ENCODE measurements around the gene GID4.

Gene GID4

DNA sequence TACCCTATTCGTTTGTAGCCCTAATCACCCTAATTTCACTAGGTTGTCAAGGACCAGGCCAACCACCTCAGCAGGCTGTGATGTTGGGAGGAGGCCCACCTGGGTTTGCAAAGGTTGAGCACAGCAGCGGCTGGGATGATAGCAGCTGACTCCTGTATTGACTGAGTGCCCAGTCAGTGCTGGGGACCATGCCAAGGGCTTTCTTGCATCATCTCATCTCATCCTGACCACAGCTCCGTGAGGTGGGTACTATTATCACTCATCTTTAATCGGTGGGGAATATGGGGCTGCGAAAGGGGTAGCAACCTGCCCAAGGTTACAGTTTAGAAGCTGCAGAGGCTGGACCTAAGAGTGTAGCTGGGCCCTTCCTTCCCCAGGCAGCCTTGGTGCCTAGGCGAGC lies 11.9 kb upstream of the GID4 start:
- no peak overlapping the region for H3K27ac ChIP-seq
- no peaks in the 10 kb centered on the region for H3K27me3 ChIP-seq
- H3K4me3 ChIP-seq = no peak overlapping the region
- H3K4me2 ChIP-seq = no peak overlapping the region
- peaks cover 68% of the 10 kb centered on the region for H3K4me1 ChIP-seq
- peaks cover 39% of the 10 kb centered on the region for H3K36me3 ChIP-seq
- no peak overlapping the region for H3K9ac ChIP-seq
- TF ChIP-seq Cebpa-rat (IDR thresholded peaks at IDR 0.05) = no peak
- H4K20me1 ChIP-seq = peaks cover 36% of the 10 kb centered on the region
- no peaks in the 10 kb centered on the region for H3K9me3 ChIP-seq

DNA sequence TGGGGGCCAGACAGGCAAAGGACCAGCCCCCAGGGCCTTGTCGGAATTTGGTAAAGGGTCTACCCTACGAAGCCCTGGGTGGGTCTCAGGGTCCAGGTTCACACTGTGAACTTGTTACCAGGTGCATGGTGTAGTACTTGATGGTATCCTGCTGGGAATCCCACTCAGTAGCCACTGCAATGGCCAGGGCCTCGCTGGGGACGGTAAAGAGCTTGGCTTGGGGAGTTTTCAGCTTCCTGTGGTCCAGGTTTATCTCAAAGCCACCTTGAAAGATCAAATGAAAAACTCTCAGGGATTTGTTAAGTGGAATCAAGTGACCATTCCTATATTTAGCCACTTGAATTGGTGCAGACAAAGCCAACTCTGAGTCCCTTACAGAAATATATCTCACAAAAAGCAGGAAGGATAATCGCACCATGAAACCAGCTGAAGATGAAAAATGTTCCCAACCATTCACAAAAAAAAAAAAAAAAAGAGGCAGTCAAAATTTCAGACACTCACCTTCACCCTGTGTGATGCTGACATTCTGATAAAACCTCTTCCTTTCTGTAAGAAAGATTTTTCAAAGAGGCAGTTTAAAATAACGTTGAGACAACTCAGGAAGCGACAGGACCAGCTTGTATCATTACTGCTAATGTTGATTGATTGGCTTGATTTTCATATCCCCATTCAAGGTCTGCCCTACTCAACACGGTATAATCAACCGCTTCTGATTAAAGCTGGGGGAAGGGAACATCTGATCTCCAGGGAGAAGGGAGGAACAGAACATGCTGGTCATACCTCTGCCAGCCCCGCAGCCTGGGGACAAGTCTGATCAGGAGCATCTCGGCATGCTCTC lies 10.9 kb upstream of the GID4 start:
- H3K9ac ChIP-seq = no peak overlapping the region
- H3K27ac ChIP-seq = no peak overlapping the region
- no peak for TF ChIP-seq Cebpa-rat (IDR thresholded peaks at IDR 0.05)
- peaks cover 70% of the 10 kb centered on the region for H3K4me1 ChIP-seq
- no peaks in the 10 kb centered on the region for H3K27me3 ChIP-seq
- peak overlapping the region; percentile 46 for H3K4me2 ChIP-seq
- H4K20me1 ChIP-seq = peaks cover 47% of the 10 kb centered on the region
- H3K4me3 ChIP-seq = no peak overlapping the region
- no peaks in the 10 kb centered on the region for H3K9me3 ChIP-seq
- H3K36me3 ChIP-seq = peaks cover 39% of the 10 kb centered on the region

DNA sequence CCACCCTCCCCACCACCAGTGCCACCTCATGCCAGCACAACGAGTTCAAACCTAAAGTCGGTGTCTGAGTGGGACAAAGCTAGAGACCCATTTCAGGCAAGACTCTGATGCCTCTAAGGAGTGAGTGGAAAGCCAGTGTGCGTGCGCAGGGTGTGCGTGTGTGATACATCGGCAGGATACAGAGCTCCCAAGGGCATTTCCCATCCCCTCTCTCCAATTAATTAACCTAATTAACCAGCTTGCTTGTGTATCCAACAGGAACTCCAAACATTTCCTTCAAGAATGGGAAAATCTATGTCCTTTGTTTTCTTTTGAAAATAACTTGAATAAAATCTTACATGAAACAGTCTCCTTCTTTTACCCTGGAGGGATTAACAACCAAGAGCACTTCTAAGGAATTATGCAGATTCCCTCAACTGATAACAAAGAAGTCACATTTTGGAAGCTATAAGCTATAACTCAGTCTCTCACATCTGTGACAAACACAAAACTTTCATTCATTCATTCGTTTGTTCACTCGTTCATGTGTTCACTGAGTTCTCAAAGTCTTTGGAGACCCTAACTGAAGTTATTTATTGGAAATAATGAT lies 10.2 kb upstream of the GID4 start:
- H3K4me3 ChIP-seq = no peak overlapping the region
- peaks cover 35% of the 10 kb centered on the region for H3K36me3 ChIP-seq
- peak overlapping the region; percentile 46 for H3K4me2 ChIP-seq
- H3K27ac ChIP-seq = no peak overlapping the region
- TF ChIP-seq Cebpa-rat (IDR thresholded peaks at IDR 0.05) = no peak
- H3K4me1 ChIP-seq = peaks cover 73% of the 10 kb centered on the region
- no peak overlapping the region for H3K9ac ChIP-seq
- peaks cover 52% of the 10 kb centered on the region for H4K20me1 ChIP-seq
- H3K27me3 ChIP-seq = no peaks in the 10 kb centered on the region
- no peaks in the 10 kb centered on the region for H3K9me3 ChIP-seq

DNA sequence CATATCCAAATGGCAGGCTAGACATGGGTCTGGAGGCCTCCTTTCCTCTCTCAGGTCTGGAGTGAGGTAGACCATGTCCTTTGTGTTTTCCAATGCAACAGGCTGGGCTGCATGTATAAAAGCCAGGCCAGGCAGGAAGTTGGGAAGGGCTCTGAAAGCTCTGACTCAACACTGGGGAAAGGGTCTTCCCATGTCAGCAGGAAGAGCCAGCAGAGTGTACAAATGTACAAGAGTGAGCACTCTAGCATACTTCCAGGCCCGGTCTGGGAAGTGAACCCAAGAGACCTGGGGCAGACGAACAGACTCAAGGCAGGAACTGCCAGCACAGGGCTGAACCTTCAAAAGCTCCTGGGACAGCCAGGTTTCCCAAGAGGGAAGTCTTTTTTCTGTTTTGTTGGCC lies 7.3 kb upstream of the GID4 start:
- H3K36me3 ChIP-seq = peaks cover 18% of the 10 kb centered on the region
- TF ChIP-seq Cebpa-rat (IDR thresholded peaks at IDR 0.05) = no peak
- H3K9me3 ChIP-seq = no peaks in the 10 kb centered on the region
- no peak overlapping the region for H3K4me3 ChIP-seq
- peaks cover 62% of the 10 kb centered on the region for H3K4me1 ChIP-seq
- H3K4me2 ChIP-seq = peak overlapping the region; percentile 84
- H3K27me3 ChIP-seq = no peaks in the 10 kb centered on the region
- H4K20me1 ChIP-seq = peaks cover 58% of the 10 kb centered on the region
- peak overlapping the region; percentile 57; the same call in 1 of the 2 replicates for H3K9ac ChIP-seq
- H3K27ac ChIP-seq = peak overlapping the region; percentile 62

DNA sequence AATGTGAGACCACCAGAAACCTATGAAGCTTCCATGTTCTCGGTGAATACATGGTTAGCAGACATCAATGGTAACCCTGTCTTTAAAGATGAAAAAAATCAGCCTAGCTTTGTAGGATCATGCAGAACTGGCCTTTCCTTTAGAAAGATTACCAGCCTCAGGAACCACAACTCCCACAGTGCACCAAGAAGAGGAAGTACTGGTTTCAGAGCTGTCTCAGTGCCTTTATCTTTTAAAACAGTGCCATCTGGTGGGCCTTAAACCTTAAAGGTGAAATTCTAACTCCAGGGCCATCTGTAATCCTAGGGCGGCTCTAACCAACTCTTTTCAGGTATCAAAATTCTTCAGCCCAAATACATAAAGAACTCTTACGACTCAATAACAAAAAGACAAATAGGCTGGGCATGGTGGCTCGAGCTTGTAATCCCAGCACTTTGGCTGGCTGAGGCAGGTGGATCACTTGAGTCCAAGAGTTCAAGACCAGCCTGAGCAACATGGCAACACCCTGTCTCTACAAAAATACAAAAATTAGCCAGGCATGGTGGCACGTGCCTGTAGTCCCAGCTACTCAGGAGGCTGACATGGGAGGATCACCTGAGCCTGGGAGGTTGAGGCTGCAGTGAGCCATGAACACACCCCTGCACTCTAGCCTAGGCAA lies 5.6 kb upstream of the GID4 start:
- Histone ChIP-seq H3K27ac (no peak overlapping the region), H3K4me1 (peaks cover 60% of the 10 kb centered on the region), H3K9me3 (no peaks in the 10 kb centered on the region), H3K27me3 (no peaks in the 10 kb centered on the region), H4K20me1 (peaks cover 69% of the 10 kb centered on the region), H3K9ac (no peak overlapping the region), H3K4me2 (peak overlapping the region; percentile 84), H3K4me3 (no peak overlapping the region), H3K36me3 (peaks cover 7% of the 10 kb centered on the region; the same call in 1 of the 2 replicates)
- no peak for TF ChIP-seq Cebpa-rat (IDR thresholded peaks at IDR 0.05)

DNA sequence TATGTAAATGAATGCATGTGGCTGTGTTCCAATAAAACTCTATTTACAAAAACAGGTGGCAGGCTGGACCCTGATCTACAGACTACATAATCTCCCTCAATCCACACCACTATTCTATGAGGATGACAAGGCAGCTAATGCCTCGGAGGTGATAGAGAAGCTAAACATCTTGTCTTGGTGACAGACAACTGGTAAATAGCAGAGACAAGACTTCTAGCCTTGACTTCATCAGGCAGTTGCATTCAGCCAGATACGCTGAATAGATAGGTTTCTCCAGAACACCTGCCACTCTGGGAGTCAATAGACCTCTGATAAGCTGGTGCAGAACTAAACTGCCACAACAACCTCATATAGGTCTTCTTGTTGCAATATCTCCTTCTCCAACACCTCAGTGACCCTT lies 3.5 kb upstream of the GID4 start:
- H3K4me2 ChIP-seq = no peak overlapping the region
- H4K20me1 ChIP-seq = peaks cover 71% of the 10 kb centered on the region
- peaks cover 61% of the 10 kb centered on the region for H3K4me1 ChIP-seq
- H3K27me3 ChIP-seq = no peaks in the 10 kb centered on the region
- no peaks in the 10 kb centered on the region for H3K9me3 ChIP-seq
- H3K9ac ChIP-seq = no peak overlapping the region
- no peak for TF ChIP-seq Cebpa-rat (IDR thresholded peaks at IDR 0.05)
- peaks cover 7% of the 10 kb centered on the region; the same call in 1 of the 2 replicates for H3K36me3 ChIP-seq
- no peak overlapping the region for H3K27ac ChIP-seq
- H3K4me3 ChIP-seq = no peak overlapping the region

DNA sequence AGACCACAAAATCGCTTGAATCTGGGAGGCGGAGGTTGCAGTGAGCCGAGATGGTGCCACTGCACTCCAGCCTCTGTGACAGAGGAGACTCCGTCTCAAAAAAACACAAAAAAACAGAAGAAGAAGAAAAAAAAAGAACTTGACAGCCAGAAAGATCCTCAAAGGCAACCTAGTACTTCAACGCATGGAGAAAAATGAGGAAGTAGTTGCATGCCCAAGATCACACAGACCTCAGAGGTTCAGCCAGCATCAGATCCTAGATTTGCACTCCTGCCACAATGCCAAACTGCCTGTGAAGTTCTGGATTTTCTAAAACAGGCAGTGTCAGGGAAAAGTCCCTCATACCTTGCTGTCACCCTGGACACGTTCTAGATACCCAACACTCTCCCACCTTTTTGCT lies 1.7 kb upstream of the GID4 start:
- Histone ChIP-seq H3K36me3 (peaks cover 7% of the 10 kb centered on the region; the same call in 1 of the 2 replicates), H3K27me3 (no peaks in the 10 kb centered on the region), H3K4me2 (peak overlapping the region; percentile 92), H3K4me3 (peak overlapping the region; percentile 86; the same call in 1 of the 2 replicates), H3K9ac (peak overlapping the region; percentile 4; the same call in 1 of the 2 replicates), H3K4me1 (peaks cover 62% of the 10 kb centered on the region), H4K20me1 (peaks cover 77% of the 10 kb centered on the region), H3K27ac (no peak overlapping the region), H3K9me3 (no peaks in the 10 kb centered on the region)
- TF ChIP-seq Cebpa-rat (IDR thresholded peaks at IDR 0.05) = no peak

DNA sequence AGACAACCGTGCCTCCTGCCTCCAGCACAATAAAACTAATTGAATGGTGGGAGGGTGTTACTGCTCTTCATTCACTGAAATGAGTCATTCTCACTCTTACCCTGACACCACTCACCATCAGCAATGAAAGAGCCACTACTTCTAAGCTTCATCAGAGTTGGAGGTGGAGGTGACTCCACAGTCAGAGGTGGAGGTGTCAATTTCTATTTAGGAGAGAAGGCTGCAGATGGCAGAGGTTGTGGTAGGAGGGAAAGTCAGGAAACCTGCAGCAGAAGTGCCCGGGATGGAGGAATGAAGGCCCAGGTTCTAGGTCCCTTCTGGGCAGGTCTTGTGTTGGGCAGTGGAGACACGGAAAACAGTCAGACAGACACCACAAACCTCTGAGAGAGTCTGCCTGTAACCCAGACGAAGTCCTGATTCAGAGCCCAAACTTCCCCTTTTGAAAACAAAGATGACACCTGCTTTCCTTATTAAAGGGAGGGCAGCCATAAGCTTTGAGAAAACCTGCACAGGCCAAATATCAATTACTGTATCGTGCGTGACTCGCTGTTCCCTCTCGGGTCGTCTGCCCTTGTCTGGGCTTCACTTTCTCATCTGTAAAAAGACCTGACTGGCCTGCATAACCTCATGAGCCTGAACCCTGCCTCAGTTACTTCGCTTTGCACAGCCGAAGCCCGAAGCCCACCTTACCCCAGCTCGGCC lies 908 bp upstream of the GID4 start:
- Histone ChIP-seq H3K27me3 (no peaks in the 10 kb centered on the region), H3K27ac (peak overlapping the region; percentile 70), H3K4me3 (peak overlapping the region; percentile 86), H4K20me1 (peaks cover 77% of the 10 kb centered on the region), H3K9ac (peak overlapping the region; percentile 82), H3K36me3 (peaks cover 7% of the 10 kb centered on the region; the same call in 1 of the 2 replicates), H3K9me3 (no peaks in the 10 kb centered on the region), H3K4me2 (peak overlapping the region; percentile 92), H3K4me1 (peaks cover 61% of the 10 kb centered on the region)
- TF ChIP-seq Cebpa-rat (IDR thresholded peaks at IDR 0.05) = no peak

DNA sequence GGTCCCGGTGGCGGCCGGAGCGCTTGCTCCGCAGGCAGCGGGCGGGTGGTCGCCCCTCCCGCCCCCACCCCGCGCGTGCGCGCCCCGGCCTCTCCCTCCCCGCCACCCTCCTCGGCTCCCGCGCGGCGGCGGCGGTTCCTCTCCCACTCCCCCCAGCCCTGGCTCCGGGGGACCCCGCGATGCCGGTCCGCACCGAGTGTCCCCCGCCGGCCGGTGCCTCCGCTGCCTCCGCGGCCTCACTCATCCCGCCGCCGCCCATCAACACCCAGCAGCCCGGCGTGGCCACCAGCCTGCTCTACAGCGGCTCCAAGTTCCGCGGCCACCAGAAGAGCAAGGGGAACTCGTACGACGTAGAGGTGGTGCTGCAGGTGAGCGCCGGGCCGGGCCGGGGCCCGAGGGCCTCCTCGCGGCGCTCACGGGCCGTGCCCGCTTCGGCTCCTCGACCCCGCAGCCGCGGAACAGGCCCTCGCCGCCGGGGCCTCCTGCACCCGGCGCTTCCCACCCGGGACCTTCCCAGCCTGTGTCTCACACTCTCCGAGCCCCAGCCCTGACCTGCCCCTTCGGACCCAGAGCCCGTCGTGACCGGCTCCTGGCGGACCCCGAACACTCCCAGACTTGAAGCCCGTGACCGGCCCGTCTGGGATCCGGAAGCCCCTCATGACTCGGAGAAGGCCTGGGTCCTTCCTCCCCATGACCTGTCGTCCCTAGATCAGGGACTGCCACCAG lies 490 bp downstream of the GID4 start:
- H3K4me2 ChIP-seq = peak overlapping the region; percentile 88
- peaks cover 50% of the 10 kb centered on the region for H3K4me1 ChIP-seq
- peak overlapping the region; percentile 81 for H3K27ac ChIP-seq
- no peaks in the 10 kb centered on the region for H3K9me3 ChIP-seq
- peaks cover 16% of the 10 kb centered on the region for H3K36me3 ChIP-seq
- H4K20me1 ChIP-seq = peaks cover 79% of the 10 kb centered on the region
- peak overlapping the region; percentile 93 for H3K9ac ChIP-seq
- no peaks in the 10 kb centered on the region for H3K27me3 ChIP-seq
- no peak for TF ChIP-seq Cebpa-rat (IDR thresholded peaks at IDR 0.05)
- H3K4me3 ChIP-seq = peak overlapping the region; percentile 86
